Endometrial microvascular endothelial cells (primary cell): ENCODE measurements around the gene LIMCH1. TPM values are rescaled to one million over a fixed set of nuclear protein-coding genes. Genes with fewer than 3 reads are reported as not detected.
"Not testable (repeated sequence)": the region's sequence is repeated elsewhere in the genome, so short reads cannot be mapped to it uniquely, and the experiment has no call there.

Source experiments
- in situ Hi-C: cut with HindIII; loops from 2 replicates; pipeline ENCODE4 v1.10.0; 2017; ENCODE audit warnings: low sequenced_read_pairs, low pct_unique_long_range_greater_than_20kb; ENCODE audit errors: inconsistent ontology term
- total RNA-seq: library from RNA; depleted of rRNA; stranded (reverse); fragments of >200 nt; gene quantifications from one replicate; pipeline ENCODE4 v1.2.3, GENCODE V29; 2015; ENCODE audit errors: inconsistent ontology term

The LIMCH1 gene
- total RNA-seq, 1 donor from 2014 or later, result 5.8 TPM

- in situ Hi-C loops, result not testable (repeated sequence)
Observed at GRCh38 chr4:41651150-41651549, 113.2 kb downstream of the LIMCH1 start.

- in situ Hi-C loops, result no loop called here
Observed at GRCh38 chr4:41652971-41653370, 115.0 kb downstream of the LIMCH1 start.

- in situ Hi-C loops, result no loop called here
Observed at GRCh38 chr4:41653523-41653922, 115.6 kb downstream of the LIMCH1 start.

- in situ Hi-C loops, result no loop called here
Observed at GRCh38 chr4:41655177-41655576, 117.2 kb downstream of the LIMCH1 start.

- in situ Hi-C loops, result no loop called here
Observed at GRCh38 chr4:41656106-41656505, 118.1 kb downstream of the LIMCH1 start.

- in situ Hi-C loops, result no loop called here
Observed at GRCh38 chr4:41656572-41657520, 118.9 kb downstream of the LIMCH1 start.

GRCh38 chr4:41657561-41657960 lies 119.6 kb downstream of the LIMCH1 start:
- in situ Hi-C loops, result no loop called here

- in situ Hi-C loops, result no loop called here
Observed at GRCh38 chr4:41658163-41658562, 120.2 kb downstream of the LIMCH1 start.

- in situ Hi-C loops, result no loop called here
Observed at GRCh38 chr4:41660352-41660751, 122.4 kb downstream of the LIMCH1 start.

GRCh38 chr4:41661442-41662076 lies 123.6 kb downstream of the LIMCH1 start:
- in situ Hi-C loops, result no loop called here

GRCh38 chr4:41665636-41666207 lies 127.8 kb downstream of the LIMCH1 start:
- in situ Hi-C loops, result no loop called here

GRCh38 chr4:41668024-41668423 lies 130.1 kb downstream of the LIMCH1 start:
- in situ Hi-C loops, result no loop called here

GRCh38 chr4:41670530-41670929 lies 132.6 kb downstream of the LIMCH1 start:
- in situ Hi-C loops, result no loop called here

- in situ Hi-C loops, result no loop called here
Observed at GRCh38 chr4:41670982-41671381, 133.0 kb downstream of the LIMCH1 start.

- in situ Hi-C loops, result no loop called here
Observed at GRCh38 chr4:41678086-41678816, 140.3 kb downstream of the LIMCH1 start.

- in situ Hi-C loops, result no loop called here
Observed at GRCh38 chr4:41678951-41679350, 141.0 kb downstream of the LIMCH1 start.

GRCh38 chr4:41679991-41680390 lies 142.0 kb downstream of the LIMCH1 start:
- in situ Hi-C loops, result no loop called here

- in situ Hi-C loops, result no loop called here
Observed at GRCh38 chr4:41681054-41681453, 143.1 kb downstream of the LIMCH1 start.

GRCh38 chr4:41683326-41683725 lies 145.4 kb downstream of the LIMCH1 start:
- in situ Hi-C loops, result no loop called here
